OCI-M2 (cell line): Measurements from ENCODE around the gene MRPL58.

ENCODE experiments used
- DNase-seq: peaks from one replicate; lab custom pipeline; 2025; ENCODE audit not compliant: unreplicated experiment; lab: John Stamatoyannopoulos, UW

The MRPL58 gene

DNA sequence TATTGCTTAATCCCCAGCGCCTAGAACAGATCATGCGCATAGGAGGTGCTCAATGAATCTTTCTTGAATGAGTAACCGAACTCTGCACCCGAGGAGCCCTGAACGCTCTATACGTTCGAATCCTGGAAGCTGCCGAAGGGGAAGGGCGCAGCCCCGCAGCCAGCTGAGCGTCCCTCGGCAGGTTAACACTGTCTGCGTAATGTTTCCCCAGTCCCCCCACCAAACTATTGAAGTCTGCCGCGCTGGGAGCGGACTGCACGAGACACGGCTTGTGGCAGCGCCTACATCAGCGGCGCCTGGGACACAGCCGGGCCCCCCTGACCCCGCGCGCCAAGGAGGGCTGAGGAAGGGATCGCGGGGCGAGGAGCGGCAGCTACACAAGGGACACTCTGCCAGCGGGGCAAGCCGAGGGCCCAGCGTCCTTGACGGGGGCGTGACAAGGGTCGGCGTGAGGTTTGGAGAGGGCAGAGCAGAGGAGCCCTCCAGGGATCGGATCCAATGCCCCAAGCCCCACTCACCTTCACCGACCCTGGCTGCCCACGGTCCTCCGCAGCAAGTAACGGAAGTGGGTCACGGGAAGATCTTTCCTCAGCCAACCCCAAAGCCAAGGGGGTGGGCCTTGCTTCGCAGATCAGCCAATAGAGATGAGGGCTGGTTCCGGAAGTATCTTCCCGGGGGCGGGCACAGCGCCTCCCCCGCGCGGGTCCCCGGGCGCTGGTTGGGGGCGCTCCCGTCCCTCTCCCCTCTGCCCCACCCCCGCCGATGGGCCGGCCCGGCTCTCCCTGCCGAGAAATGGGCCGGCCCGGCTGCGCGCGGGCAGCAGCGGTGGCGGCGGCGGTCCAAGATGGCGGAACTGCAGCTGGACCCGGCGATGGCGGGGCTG lies 34.2 kb downstream of the MRPL58 start, which contains the start of the genes ATP5PD and KCTD2:
ATP5PD (minus strand) TSS at position 563 of the 883 bp plus-strand sequence. CDS start 4,319 bp downstream, outside the sequence.
KCTD2 (plus strand) TSS at position 819 of the 883 bp plus-strand sequence; CDS start at position 845, 26 bp downstream.
- peak; percentile 57 for DNase-seq

DNA sequence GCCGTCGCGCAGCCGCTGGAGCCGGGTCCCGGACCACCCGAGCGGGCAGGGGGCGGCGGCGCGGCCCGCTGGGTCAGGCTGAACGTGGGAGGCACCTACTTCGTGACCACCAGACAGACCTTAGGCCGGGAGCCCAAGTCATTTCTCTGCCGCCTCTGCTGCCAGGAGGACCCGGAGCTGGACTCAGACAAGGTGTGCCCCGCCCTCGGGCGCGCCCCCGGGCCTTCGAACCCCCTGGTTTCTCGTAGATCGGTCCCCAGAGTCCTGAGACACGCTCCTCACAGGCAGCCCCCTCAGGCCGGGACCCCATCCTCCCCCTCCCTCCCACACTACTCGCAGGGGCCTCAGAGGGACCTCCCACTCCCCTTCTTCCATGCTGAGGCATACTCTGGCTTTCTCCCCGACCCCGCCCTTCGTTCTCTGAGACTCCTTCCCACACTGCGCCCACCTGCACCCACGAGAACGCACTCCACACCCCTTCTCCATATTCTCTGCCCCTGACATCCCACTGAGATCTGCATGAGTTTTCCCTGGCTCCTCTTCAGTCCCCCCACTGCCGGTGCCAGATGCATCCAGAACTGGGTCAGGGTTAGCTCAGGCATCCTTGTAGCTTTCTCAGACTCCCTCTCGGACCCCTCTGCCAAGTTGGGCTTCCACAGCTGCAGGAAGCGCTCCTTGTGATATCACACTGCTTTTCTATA lies 35.1 kb downstream of the MRPL58 start:
- DNase-seq = no peak

DNA sequence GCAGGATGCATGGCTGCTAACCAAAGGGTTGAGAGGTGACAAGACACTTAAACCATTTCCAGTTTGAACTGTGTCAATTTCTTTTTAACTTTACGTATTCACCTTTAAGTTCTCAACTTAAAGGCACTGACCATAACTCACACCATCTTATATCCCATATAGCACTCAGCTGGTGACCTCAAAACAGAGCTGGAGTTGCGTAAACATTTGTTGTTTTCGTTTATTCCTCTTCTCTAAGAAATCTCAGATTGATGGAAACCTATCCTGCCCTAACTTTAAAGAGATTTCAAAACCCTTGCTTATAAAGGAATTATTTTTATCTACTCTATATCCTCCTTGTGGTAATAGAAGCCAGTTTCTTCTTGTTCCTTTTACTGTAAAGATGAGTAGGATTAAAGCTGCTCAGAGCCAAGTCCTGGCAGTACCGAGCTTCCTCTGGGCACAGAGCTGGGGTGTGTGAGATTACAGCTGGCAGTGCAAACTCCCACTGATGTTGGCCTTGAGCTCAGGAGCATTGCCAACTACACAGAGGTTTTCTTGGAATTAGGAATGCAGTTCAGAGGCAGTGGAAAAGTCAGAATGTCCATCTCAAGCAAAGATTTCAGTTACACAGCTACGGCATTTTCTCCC lies 35.9 kb downstream of the MRPL58 start:
- DNase-seq = no peak

DNA sequence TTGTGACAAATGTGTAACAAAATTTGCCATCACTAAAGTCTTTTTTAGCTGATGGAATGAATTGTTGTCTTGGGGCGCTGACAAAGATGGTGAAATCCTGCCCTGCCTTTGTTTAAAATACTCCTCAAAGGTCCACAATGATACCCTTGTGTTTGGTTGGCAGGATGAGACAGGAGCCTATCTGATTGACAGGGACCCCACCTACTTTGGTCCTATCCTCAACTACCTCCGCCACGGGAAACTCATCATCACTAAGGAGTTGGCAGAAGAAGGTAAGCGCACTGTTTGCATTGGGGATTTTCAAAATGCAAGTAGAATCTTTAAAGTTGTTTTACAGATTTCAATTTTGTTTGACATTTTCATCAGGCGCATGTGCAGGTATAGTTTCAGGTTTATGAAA lies 36.6 kb downstream of the MRPL58 start:
- no peak for DNase-seq

DNA sequence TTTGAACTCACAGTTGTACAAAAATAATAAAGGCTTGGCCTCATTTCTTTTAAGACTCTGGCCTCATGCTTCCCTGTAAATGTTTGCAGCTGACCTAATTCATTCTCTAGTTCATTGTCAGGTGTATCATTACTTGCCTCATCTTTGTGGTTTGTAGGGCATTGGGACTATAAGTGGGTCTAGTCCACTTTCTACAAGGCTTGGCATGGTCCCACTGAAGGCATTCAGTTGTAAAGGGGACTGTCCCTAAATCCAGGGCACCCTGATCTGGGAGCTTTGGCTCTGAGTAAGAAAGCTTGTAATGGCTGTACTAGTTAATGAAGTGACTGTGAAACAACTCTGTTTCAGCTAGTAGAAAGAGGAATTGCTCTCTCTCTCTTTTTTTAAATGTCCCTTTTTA lies 37.2 kb downstream of the MRPL58 start:
- no peak for DNase-seq

DNA sequence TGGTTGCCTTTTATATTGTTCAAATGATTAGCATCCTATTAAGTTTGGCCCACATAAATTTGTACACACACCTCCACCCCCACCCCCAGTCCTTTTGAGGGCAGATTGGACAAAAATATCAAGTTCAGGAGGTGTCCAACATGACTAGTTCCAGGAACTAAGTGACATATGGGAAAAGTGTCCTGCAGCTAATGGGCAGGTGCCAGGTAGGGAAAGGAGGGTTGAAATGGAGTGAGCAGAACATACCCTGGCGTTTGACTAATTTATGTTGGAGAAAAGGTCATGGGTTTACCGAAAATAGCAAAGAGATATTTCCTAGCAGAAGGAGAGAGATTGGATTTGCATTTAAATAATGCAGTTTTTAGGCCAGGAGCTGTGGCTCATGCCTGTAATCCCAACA lies 39.5 kb downstream of the MRPL58 start:
- DNase-seq = no peak

DNA sequence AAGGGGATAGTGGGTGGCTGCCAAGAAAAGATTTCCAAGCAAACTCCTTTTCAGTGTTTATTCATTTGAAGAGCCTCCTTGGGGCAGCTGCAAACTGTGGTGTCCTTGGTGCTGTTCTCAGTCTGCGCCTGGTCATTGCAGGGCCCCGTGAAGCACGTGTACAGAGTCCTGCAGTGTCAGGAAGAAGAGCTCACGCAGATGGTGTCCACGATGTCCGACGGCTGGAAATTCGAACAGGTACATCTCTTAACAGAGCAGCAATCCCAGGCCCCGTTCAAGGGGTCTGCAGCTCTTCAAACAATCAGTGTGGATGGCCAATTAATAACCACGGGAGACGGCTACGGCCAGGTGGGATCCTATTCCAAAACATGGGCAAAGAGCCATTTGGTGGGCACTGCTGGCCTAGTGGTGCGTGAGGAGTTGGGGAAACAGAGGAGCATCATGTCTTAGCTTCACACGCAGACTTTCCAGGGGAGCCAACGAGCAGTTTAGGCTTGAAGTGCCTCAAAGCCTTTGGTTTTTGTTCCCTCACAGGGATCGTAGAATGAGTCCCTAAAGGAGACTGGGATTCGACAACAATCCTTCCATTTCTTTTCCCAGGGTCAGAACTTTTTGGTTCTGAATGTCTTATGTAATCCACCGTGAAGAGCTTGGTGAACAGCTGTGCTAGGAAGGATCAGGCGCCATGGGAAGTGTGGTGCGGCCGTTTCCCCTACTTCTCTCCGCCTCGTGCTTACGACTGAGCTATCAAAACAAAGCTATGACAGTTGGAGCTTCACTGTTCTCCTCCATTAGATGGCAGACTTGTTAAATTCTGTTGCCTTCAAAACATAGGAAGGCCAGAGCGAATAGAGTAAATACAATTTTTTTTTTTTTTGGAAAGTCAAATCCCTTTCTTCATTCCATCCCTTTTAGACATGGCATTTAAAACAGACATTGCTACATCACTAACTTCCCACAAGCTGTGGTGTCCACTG lies 47.2 kb downstream of the MRPL58 start:
- DNase-seq = no peak

DNA sequence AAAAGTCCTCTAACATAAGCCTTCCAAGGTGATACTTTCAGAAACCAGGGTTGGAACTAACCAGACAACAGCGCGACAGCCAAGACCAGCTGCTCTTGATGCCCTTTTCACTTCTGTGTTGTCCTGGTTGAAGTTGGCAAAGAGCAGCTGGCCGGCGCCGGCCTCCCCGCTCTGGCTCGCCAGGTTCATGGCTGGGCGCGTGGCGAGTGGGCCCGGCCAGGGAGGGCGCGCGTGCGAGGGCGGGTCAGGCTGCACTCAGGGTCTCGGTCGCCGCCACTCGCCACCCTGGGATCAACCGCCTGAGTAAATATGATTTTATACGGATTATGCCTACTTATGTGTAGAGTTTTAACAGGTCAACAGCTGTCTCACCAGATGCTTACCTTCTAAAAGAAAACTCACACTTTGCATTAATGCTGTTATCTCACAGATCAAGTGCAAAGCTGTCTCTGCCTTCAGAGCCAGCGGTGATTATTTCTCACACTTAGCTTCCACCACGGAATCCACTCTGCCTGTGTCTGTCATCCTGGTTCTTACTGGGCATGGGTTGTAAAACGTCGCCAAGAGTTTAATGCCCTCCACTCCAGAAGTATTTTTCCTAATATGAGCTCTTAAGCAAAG lies 48.1 kb downstream of the MRPL58 start:
- DNase-seq = no peak

DNA sequence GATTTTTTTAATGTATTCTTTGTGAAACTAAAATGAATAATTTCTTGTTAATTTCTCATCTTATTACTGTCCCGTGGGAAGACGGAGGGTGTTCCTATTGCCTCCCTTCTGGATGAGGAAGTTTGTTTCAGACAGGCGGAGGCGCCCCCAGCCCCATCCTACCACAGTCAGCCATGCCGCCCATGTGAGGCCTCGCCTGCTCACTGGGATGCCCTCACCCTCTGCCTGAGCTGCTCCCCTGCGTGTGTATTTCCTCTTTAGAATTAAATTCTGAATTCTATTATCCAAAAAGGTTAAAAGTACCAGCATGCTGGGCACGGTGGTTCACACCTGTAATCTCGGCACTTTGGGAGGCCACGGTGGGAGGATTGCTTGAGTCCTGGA lies 48.6 kb downstream of the MRPL58 start:
- no peak for DNase-seq

DNA sequence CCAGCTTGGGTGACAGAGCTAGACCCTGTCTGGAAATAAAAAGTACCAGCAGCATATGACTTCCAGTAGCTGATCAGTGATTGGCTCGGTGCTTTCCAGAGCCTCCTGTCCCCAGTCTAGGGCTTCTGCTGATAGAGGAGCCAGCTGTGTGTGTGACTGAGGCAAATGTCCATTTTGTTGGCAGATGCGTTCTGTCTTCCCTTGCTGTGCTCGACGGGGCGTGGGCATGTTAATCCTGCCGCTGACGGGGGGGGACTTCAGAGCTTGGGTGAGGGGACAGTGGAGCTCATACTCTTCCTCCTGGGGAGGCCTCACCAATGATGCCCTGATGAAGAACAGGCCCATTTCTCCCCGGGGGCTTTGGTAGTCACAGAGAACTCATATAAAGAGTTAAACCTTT lies 49.1 kb downstream of the MRPL58 start:
- DNase-seq = no peak

DNA sequence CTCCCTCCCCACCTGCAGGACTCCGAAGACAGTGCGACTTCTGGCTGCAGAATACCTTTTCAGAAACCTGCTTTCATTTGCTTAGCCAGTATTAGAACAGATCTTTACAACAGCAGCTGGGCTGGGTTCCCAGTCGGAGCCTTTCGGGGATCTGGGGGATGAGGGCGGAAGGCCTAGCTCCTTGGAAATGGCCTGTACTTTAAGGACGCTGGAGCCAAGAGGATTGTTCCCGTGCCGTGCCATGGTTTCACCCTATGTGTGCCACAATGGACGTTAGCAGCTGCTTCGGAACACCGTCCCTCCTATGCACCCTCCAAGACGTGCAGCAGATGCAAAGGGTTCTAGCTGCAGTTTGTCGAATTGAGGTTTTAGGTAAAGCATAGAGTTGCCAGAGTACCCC lies 50.7 kb downstream of the MRPL58 start:
- DNase-seq = no peak

DNA sequence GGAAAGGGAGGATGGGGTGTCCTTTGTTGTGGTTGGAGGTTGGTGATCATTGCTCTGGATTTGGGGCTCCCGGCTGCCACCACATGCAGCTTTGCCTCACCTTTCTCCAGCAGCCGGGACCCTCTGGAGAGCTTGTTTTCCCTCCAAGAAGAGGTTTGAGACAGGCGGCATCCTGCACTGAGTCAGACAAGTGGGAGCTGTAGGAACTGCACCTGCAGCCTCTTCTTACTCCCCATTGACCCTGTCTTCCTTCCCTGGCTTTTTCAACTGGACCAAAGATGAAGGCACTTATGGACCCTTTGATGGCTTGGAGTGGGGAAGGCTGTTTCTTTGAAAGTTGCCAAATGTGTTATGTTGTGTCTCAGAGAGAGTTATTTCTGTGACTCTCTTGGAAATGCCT lies 51.2 kb downstream of the MRPL58 start:
- DNase-seq = no peak

DNA sequence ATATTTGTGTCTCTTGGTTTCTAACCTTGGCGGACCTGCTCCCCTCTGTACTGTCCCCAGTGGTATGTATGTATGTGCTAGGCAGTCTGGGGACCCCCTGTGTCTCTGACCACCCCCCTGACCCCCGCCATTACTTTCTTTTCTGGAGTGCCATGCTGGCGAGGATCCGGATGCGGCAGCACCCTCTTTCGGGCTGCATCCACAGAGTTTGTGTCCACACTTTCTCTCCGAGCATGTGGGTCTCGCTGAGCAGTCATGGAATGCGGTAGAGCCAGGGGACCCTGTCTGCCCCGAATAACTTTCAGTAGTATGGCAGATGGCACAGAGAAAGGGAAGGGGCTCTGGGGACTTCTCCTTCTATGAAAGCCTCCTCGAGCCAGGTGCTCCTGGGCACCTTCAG lies 51.6 kb downstream of the MRPL58 start:
- no peak for DNase-seq

DNA sequence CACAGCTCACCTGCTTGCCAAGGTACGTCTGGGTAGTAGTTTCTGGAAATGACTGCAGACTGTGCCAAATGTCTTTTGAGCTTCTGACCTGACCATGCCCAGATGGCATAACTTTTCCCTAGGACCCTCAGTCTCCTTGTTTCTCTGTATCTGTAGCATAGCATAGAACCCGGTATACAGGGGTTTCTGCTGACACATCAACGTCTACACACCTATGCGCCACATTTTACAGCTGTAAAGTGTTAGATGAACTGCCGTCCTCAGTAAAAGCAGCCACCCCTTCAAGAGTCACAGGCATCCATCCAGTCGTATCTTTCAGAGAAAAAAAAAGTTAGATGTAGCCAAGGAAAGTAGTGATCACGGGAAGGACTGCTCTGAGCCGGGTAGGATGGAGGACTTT lies 52.0 kb downstream of the MRPL58 start:
- DNase-seq = no peak

DNA sequence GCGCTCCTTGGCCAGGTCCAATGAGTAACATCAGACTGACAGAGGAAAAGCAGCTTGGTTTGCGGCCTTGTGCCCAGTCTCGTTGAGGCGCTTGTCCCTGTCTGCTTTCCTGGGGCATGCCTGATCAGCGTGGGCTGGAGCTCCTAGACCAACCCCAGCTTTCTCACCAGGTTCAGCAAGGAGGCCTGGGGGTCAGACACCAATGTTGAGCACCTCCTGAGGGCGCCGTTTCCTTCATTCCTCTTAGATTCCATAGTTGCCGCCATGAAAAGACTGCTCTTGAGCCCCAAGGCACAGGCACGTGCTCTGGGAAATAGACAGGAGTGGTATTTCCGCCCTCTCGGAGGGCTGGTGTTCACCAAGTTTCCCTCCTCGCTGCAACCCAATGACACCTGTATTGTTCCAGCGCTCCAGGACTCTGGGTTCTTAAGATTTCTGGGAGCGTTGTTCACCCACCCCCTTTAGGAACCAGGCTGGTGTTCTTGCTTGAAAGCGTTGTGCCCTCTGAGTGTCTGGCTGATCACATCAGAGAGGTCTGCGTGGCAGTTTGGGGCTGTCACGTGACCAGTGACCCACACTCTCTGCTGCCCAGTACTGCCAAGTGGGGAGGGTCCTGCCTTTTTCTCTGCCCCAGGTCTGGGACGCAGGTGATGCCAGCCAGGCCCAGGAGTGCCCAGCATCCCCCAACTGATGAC lies 52.5 kb downstream of the MRPL58 start:
- DNase-seq = no peak

DNA sequence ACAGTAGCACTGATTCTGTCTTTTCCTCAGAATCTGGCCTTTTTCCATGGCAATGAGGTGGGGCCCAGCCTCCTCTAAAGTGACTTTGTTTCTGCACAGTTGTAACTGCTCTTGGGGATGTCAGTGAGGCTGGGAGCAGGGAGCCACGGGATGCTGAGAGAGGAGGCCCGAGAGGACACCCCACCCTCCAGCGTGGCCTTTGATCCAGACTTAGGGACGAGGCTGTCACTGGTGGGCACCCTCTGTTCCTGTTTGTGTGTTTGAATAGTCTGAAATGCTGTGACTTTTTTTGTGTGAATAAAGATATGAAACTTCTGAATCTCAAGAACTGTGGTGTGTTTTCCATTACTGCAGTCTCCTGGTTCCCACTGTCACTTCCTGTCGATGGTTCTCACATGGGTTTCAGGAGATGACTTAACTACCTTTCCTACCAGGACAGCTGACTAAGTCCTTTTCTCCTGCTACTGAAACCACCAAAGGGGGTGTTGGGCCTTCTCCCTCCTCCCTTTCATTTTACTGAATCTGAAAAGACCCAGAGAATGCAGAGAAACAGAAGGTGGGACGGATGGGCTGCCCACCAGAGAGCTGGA lies 53.2 kb downstream of the MRPL58 start:
- no peak for DNase-seq

DNA sequence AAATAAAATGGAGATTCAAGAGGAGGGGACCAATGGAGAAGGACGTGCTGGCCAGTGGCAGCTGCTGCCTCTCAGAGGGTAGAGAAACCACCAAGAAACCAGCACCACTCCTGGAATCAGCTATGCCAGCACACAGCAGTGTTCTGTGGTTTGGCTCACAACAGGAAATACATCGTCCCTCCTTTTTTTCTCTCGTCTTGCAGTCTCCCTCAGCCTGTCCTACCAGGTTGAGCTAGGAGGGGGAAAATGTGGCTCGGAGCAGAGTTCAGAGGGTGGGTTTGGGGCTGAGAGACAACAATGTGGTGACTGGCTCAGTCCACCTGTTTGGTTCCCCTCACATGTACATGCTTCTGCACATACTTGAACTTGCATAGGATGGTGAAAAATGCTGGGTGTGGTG lies 55.4 kb downstream of the MRPL58 start:
- no peak for DNase-seq

DNA sequence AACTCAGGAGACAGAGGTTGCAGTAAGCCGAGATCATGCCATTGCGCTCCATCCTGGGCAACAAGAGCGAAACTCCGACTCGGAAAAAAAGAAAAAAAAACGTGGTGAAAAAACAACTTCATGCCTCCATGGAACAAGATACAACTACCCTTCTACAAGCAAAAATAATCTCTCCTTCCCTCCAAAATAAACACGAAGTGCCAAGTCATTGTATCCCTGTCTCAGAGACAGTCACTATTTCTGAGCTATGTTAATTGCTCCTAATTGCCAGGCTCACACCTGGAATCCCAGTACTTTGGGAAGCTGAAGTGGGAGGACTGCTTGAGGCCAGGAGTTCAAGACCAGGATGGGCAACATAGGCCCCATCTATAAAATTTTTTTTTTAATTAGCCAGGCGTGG lies 56.3 kb downstream of the MRPL58 start:
- no peak for DNase-seq

DNA sequence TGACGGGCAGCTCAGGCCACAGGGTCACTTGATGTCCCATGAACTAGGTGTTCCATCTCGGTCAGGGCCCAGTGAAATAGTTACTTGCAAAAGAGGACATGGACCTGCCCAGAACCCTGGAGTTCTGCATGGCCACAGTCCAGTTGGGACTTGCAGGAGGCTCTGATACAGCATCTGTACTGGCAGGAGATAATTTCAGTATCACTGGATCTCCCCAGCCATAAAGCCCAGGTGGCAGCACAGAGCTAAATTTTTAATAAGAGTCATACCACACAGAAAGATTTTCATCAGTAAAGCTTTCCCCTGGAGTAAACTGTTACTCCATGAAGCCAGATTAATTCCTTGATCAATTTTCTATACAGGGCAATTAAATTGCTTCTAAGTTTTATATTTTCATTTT lies 57.3 kb downstream of the MRPL58 start:
- DNase-seq = no peak
